ENCODE measurements around the gene CDC34. TPM values are rescaled to one million over a fixed set of nuclear protein-coding genes. Genes with fewer than 3 reads are reported as not detected.

The CDC34 gene
- total RNA-seq, 4 donors from 2014 or later: 72.0 to 116 (median 103) TPM

GRCh38 chr19:548886-549830, 17.6 kb downstream of the CDC34 start:
- in situ Hi-C loops (cut with MboI; ENCODE audit: low pct_ligation_motif_present in 1 of 4, low pct_unique_long_range_greater_than_20kb in 1 of 4, low sequenced_read_pairs in 3 of 4) (no loop called here), intact Hi-C loops (cut with DNase I; ENCODE audit: low total_unique reads) (loop anchor here (1.0 kb wide), 1 partner anchor 39 kb away; no protein-coding TSS in a partner anchor)
- no peak for DNase-seq
- no peak overlapping the region for H3K4me3 ChIP-seq
- no peaks in the 10 kb centered on the region for H3K9me3 ChIP-seq
- 79% methylated on average over 27 of the region's 52 CpGs; no CpG with 5 or more reads in 1 of the 2 donors for WGBS, 2 donors (ENCODE audit: low coverage in 1 of 2)
- H3K36me3 ChIP-seq: no peaks in the 10 kb centered on the region
- TF ChIP-seq POLR2A (IDR thresholded peaks at IDR 0.05) (no peak), EP300 (IDR thresholded peaks at IDR 0.05; ENCODE audit: low read depth) (no peak), CTCF (IDR thresholded peaks at IDR 0.05) (no peak), POLR2AphosphoS5 (IDR thresholded peaks at IDR 0.05) (no peak)
- no peak overlapping the region for H3K27ac ChIP-seq
- H3K27me3 ChIP-seq: no peaks in the 10 kb centered on the region
- H3K4me1 ChIP-seq: peaks cover 0 to 21% (median 12%) of the 10 kb centered on the region in 4 donors

- Histone ChIP-seq H3K36me3 (no peaks in the 10 kb centered on the region), H3K4me3 (no peak overlapping the region), H3K4me1 (peaks cover 14 to 54% (median 31%) of the 10 kb centered on the region in 4 donors), H3K9me3 (no peaks in the 10 kb centered on the region), H3K27me3 (no peaks in the 10 kb centered on the region), H3K27ac (peak overlapping the region in 3 of 4 donors; percentile 8 to 36 (median 10))
- 69 to 83% methylated on average over 9 to 18 of the region's 20 CpGs for WGBS, 2 donors (ENCODE audit: low coverage in 1 of 2)
- TF ChIP-seq CTCF (IDR thresholded peaks at IDR 0.05): no peak
- TF ChIP-seq POLR2A (IDR thresholded peaks at IDR 0.05): no peak
- in situ Hi-C loops (cut with MboI; ENCODE audit: low pct_ligation_motif_present in 1 of 4, low pct_unique_long_range_greater_than_20kb in 1 of 4, low sequenced_read_pairs in 3 of 4) (no loop called here), intact Hi-C loops (cut with DNase I; ENCODE audit: low total_unique reads) (no loop called here)
- DNase-seq: no peak
These were observed 23.3 kb downstream of the CDC34 start for GRCh38 chr19:554817-555216.

- intact Hi-C loops (cut with DNase I; ENCODE audit: low total_unique reads) (no loop called here), in situ Hi-C loops (cut with MboI; ENCODE audit: low pct_ligation_motif_present in 1 of 4, low pct_unique_long_range_greater_than_20kb in 1 of 4, low sequenced_read_pairs in 3 of 4) (no loop called here)
These were observed 23.9 kb downstream of the CDC34 start for GRCh38 chr19:555474-555808.

More at GRCh38 chr19:555474-555808, 23.9 kb downstream of the CDC34 start:
- no peak for DNase-seq
- Histone ChIP-seq H3K4me3 (no peak overlapping the region), H3K27ac (peak overlapping the region; percentile 51 to 76 (median 62)), H3K36me3 (no peaks in the 10 kb centered on the region), H3K4me1 (peaks cover 14 to 54% (median 31%) of the 10 kb centered on the region in 4 donors), H3K9me3 (no peaks in the 10 kb centered on the region), H3K27me3 (no peaks in the 10 kb centered on the region)
- TF ChIP-seq POLR2A (IDR thresholded peaks at IDR 0.05) (no peak), EP300 (IDR thresholded peaks at IDR 0.05; ENCODE audit: low read depth) (no peak), CTCF (IDR thresholded peaks at IDR 0.05) (no peak), POLR2AphosphoS5 (IDR thresholded peaks at IDR 0.05) (no peak)
- WGBS, 2 donors (ENCODE audit: low coverage in 1 of 2): 85% methylated on average over 14 of the region's 14 CpGs; no CpG with 5 or more reads in 1 of the 2 donors
